HG03520 (cell line): ENCODE results near the gene SOX8.

Experiments used
- ATAC-seq: cut with Tn5 transposase; IDR thresholded peaks from one replicate; pipeline ENCODE4 v1.9.1; 2021; ENCODE audit warnings: mild to moderate bottlenecking, moderate library complexity; ENCODE audit not compliant: unreplicated experiment

SOX8 gene

DNA sequence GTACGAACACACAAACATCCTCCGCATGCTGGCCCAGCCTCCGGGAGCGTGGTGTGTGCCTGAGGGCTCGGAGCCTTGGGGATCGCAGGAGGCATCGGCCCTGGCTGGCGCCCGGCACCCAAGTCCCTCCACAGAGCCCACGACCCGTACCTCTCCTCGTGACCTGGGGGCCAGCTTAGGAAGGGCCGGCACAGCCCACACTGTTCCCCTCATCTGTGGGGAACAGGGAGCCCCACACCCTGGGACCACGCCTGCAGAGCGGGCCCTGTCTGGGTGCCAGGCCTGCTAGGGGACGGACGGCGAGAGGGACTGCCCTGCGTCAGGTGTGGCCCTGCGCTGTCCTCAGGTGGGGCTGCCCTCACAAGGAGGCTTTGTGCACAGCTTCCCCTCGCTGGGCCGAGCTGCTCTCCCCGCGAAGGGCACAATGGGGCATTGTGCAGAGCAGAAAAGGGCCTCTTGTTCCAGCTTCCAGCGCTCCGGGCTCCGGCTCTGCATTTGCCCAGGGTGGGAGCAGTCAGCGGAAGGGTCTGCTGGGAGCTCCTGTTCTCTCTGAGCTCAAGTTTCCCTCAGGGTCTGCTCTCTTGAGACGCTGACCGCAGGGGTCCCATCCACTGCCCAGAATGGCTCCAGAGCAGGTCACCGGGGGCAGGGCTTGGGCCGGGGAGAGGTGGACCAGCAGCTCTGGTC is 9.1 kb upstream of the SOX8 start:
- ATAC-seq: no peak

DNA sequence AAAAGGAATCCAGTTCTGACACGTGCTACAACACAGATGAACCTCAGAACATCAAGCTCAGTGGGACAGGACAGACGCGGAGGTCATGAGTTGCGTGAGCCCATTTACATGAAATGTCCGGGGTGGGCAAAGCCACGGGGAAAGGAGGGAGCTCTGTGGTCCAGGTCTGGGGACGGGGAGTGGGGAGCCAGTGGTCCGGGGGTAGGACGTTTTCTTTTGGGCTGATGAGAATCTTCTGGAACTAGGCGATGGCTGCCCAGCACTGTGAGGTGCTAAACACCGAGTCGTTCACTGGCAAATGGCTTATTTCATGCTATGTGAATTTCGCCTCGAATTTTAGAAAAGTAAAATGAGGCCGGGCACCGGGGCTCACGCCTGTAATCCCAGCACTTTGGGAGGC is 8.2 kb upstream of the SOX8 start:
- ATAC-seq: no peak

DNA sequence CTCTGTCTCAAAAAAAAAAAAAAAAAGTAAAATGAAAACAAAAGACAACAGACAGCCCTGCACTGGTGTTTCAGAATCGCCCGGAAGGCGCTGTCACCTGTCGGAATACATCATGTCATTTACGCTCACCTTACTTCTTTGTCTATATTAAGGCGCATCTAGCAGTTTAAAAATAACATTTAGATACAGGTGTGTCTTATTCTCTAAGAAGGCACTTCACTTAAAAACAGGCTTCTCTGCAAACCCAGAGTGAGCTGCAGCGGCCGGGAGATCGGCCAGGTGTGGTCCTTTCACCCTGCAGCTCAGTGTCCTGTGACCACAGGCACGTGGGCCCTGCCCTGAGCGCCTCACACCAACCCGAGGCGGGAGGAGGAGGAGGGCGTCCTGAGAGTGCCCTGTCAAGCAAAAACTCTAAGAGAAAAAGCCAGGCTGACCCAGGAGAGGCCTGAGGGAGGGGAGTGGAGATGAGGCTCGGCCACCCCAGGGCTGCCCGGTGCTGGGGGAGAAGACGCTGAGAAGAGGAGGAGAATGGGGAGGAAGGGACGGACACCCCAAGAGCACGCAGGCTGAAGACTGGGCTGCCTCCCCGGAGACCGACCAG is 7.5 kb upstream of the SOX8 start:
- ATAC-seq: no peak

DNA sequence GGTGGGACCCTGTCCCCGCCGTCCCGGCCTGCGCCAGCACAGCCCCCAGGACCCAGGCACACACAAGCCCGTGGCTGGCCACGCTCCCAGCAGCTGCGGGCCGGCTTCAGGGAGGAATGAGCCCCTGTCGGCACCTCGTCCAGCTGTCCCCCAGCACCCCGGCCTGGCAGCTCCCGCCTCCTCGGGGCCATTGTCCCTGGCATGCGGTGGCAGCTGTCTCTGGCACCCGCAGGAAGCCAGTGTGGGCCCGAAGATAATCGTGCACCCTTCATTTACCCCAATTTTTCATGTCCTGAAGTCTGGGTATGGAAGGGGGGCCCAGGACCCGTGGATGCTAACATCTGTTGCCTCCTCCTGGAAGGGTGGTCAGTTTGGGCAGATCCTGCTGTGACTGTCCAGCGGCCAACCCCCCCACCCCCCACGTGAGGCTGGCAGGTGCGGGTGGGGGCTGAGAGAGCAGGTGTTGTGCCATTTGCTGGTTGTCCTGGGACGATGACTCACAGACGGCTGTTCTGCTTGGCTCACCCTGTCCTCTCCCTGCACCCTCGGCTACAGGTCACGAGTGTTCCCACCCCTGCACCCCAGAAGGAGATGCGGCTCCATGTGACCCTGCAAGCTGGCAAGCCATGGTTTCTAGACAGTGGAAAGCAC is 6.8 kb upstream of the SOX8 start:
- no peak for ATAC-seq

DNA sequence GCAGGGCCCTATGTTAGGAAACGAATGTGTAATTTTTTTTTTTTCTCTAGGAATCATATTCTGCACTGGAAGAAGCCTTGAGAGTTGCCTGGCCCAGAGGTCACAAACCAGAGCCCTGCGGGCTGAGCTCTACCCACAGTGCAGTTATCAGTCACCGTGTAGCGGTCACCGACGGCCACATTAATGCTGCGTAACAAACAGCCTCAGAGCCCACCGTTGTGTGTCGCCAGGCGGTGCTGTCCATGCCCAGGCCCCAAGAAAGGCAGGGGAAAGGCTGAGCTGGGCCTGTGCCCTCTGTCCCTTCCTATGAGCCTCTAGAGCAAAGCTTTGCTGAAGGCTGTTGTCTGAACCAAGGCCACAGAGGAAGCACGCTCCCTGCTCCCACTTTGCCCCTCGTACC is 6.3 kb upstream of the SOX8 start:
- no peak for ATAC-seq

DNA sequence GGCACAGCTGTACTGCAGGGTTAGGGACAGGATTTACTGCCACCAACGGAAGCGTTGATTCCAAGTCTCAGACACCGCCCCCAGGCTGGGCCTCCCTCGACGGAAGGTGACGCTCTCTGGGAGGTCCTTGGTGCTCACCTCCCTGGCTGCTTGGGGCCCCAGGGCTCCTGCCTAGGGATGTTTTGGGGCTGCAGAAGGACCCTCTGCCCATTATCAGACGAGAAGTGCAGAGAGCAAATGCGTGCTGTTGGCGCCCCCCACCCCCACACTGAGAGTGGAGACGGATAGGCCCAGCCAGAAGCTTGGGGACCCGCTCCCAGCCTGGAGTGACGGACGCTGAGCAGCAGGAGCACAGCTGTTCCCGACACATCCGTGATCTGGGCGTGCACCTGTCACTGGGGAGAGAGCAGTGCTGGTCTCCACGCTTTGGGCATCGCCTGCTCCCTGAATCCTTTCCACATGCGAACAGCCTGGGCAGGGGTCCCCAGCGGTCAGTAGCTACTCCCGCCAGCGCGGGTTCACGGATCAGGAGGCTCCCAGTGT is 5.1 kb upstream of the SOX8 start:
- ATAC-seq: no peak

DNA sequence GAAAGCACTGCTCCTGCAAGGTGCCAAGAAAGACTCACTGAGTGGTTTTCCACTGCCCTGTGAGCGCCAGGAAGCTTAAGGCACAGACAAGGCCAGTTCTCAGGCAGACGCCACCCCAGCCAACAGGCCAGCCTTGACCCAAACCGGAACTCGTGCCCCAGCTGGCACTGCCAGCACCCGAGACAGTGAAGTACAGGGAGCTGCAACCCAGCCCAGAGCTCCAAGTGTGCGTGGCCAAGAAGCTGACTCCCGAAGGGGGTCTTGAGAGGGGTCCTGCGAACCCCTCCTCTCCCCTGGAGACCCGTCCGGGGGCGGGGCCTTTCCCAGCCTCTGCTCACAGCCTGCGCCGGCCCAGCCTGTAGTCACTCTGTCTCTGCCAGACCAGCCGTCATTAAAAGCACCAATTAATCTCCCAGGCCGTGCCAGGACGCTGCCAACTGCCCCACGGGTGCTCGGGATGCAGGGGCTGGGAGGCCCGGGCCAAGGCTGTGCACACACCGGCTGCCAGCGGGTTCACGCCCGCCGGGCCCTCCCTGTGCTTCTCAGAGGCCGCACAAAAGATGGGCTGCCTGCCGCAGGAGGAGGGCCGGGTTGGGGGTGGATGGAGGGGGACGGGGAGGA is 4.4 kb upstream of the SOX8 start:
- no peak for ATAC-seq

DNA sequence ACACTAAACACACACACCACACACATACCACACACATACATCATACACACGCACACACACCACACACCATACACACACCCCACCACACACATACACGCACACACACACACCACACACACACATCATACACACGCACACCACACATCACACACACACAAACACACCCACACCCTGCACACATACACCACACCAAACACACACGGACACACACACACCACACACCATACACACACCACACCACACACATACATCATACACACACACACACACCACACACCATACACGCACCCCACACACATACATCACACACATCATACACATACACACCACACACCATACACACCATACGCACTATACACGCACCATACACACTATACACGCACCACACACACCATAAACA is 3.7 kb upstream of the SOX8 start:
- no peak for ATAC-seq

DNA sequence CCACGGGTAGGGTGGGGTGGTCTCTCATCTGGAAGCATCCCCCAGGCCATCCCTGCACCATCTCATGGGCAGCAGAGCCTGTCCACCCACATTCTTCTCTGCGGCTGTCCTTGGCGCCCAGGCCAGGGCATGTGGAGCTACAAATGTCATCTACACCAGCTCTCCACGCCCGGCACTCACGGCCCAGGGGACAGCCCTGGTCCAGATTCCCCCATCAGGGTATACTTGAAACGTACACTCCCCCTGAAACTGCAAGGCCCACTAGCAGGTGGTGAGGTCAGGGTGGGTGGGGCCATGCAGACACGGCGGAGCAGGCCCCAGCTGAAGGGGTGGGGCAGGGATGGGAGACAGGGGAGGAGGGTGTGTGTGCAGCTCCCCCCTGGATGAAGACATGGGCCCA is 3.2 kb upstream of the SOX8 start:
- ATAC-seq: no peak

DNA sequence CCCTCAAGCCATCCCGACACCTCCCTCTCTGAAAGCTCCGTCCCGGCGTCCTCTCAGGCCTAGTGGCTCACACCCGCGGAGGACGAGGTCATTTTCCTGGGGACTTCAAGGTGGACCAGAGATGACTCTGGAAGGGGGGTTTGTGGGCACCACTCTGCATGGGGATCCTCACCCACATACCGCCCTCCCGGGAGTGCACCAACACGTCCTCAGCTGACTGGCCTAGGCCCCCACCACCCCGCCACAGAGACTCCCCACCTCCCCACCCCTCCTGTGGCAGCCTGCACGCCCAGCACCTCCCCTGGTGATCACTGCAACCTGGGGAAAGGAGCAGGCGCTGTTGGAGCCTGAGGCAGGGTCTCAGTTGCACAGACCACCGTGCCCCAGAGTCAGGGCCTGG is 2.4 kb upstream of the SOX8 start:
- no peak for ATAC-seq

DNA sequence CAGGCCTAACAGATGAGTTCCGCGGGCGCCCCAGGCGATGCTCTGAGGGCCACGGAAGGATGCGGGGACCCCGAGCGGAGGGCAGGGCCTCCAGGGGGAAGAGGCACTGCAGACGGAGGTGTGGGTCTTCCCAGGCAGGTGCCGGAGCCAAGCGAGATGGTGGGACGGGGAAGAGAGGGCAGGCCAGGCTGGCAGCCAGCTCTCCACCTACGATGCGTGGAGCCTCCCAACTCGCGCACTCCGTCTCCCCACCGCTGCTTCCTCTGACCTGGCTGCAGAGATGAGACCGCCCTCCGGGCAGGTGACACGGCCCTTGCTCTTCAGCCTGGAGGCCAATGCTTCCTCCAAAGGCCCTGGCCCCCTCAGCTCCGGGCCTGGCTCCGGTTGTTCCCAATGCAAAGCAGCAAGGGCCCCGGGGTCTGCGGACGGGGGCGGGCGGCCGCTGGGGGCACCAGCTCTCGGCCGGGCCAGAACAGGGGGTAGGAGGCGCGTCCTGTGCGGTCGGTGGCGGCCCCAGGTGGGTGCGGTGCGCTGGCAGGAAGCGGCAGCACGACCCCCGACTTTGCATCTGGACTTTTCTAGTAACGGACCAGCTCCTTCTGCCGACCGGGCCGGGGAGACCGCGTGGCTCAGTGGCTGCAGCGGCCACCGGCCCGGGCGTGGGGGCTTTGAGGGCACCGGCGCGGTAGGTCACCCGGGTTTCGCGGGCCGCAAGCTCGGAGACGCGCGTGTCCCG is 1.5 kb upstream of the SOX8 start:
- ATAC-seq: no peak

DNA sequence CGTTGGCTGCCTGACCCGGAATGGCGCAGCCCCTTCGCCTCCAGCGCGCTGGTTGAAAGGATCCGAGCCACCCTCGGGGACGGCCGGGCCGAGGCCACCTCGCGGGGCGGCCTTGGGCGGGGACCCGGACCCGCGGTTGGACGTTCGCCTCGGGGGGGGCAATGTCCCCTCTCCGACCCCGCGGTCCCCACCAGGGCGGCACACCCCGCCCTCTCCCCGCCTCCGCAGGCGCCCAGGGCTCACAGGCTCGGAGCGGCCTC is 1.0 kb upstream of the SOX8 start:
- ATAC-seq: no peak

DNA sequence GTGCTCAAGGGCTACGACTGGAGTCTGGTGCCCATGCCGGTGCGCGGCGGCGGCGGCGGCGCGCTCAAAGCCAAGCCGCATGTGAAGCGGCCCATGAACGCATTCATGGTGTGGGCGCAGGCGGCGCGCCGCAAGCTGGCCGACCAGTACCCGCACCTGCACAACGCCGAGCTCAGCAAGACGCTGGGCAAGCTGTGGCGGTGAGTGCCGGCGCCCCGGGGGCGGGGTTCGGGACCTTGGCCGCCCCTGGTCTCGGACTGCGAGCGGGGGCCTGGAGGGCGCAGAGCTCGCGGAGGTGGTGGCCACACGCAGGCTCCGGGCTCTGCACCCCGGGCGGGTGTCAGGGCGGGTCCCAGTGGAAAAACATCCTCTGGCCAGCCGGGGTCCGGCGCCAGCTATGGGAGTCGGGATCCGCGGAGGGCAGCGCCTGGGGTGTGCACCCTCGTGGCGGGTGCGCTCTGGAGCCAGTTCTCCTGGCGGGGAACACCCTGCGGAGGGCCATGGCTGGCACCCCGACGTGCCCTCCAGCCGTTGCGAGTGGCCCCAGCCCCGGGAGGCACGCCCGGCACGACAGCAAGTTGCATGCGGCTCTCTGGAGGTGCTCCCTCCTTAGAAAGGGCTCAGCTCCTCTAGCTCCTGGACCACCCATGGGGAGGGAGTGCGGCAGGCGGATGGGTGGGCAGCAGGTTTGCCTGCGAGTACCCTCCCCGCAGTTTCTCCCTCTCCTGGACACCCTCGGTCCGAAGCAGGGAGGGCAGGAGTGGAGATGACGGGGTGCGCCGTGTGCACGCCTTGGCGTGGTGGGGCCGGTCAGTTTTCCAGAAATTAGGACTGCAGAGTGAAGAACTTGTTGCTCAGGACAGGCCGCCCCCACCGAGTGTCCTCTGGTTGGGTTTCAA is 824 bp downstream of the SOX8 start:
- no peak for ATAC-seq

DNA sequence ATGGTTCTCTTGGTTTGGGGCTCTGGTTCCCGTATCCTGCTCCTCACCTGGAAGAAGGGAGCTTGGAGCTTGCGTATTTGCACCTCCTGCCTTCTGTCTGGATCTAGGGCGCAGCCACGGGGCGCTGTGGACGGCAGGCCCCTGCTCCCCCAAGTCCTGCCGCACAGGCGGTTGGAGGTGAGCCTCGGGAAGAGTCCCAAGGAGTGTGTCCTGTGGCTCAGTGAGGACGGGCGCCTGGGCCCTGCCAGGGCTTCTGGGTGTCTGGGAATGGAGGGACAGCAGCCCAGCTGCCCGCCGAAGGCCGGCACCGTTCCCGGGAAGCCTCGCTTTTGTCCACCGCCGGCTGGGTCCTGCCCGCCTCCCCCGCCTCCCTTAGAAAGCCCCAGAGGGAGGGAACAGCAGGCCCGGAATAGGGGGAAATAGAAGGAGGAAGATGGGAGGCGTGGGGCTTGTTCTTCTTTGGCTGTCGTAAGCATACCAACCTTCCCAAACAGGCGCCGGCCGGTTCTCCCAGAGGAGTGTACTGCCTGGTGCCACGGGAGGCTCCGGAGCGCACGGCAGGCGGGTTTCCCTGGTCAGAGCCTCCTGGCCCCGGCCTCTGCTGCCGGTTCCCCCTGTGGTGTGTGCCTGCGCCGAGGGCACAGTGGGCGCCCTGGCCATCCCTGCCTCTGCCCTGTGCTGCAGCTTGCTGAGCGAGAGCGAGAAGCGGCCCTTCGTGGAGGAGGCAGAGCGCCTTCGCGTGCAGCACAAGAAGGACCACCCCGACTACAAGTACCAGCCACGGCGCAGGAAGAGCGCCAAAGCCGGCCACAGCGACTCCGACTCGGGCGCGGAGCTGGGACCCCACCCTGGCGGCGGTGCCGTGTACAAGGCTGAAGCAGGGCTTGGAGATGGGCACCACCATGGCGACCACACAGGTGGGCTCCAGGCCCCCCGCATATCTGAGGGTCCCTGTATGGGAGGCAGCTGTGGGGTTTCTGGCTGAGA is 1.8 kb downstream of the SOX8 start:
- ATAC-seq: no peak

DNA sequence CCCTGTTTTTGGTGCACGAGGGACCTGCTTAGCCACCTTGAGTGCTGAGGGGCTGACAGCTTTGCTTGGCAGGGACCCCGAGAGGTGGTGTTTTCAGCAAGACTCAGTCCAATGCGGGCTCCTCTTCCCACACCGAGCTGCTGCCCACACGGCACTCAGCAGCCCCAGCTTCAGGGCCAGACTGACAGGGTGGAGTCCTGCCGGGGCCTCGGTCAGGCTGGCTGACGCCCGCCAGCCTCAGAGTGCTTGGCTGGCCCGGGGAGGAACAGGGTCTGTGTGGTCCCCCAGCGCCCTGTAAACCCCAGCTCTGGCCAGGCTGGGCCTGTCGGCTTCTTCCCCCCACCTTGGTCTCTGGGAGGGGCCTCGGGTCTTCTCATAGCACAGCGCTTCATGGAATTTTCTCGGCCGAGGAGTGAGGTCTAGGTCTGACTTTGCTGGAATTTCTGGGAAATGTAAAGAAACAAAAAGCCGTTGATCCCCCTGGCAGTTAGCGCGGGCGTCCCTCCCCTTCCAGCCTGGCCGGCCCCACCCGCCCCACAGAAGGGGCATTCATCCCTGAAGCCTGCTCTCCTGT is 2.6 kb downstream of the SOX8 start:
- ATAC-seq: no peak

DNA sequence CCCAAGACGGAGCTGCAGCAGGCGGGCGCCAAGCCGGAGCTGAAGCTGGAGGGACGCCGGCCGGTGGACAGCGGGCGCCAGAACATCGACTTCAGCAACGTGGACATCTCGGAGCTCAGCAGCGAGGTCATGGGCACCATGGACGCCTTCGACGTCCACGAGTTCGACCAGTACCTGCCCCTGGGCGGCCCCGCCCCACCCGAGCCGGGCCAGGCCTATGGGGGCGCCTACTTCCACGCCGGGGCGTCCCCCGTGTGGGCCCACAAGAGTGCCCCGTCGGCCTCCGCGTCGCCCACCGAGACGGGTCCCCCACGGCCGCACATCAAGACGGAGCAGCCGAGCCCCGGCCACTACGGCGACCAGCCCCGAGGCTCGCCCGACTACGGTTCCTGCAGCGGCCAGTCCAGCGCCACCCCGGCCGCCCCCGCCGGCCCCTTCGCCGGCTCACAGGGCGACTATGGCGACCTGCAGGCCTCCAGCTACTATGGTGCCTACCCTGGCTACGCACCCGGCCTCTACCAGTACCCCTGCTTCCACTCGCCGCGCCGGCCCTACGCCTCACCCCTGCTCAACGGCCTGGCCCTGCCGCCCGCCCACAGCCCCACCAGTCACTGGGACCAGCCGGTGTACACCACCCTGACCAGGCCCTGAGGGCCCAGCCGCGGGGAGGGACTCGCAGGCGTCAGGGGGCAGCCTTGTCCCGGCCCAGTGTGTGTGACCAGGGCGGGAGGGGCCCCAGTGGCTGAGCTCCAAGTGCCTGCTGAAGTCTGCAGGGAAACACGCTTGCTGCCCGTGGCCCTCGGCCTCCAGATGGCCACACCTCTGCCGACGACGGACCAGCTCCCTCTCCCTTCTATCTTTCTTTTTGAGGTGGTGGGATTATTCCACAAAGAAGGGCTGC is 3.4 kb downstream of the SOX8 start:
- ATAC-seq: no peak

DNA sequence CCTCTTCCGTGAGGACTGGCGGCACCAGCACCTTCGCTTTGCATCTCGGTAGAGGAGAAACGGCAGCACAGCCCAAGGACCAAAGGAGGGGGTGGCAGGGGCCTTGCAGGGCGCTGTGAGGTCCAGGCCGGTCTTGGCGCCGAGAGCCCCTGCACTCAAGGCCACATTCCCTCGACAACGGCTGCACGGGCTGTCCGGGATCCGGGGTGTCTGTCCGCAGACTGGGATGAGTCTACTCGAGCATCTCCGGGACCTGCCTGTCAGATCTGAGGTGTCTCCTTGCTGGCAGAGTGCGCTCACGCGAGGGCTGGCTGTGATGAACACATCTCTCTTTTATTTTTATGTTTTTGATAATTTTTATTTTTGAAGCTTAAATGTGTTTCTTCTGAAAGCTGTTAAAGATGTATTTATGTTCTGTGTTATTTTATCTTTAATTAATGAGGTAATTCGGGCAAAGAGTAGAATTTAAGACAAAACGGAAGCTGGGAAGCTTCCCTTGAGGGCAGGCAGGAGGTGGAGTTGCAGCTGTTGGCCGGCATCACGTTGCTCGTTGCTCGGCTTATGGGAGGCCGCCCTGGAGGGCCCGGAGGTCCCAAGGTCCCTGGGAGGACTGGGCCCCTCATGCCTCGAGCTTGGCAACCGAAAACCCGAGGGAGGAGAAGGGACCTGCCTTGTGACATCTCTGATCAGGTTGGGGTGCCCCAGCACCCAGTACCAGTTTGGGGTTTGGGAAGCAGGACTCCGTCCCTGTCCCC is 4.3 kb downstream of the SOX8 start:
- ATAC-seq: no peak
